ENCODE data around the gene NELL1. TPM values are rescaled to one million over a fixed set of nuclear protein-coding genes. Genes with fewer than 3 reads are reported as not detected.

NELL1 gene
- total and polyA plus RNA-seq, 2 donors from 2014 or later, result 0.31 to 14.8 TPM

Other genes with a start within 250 kb of the NELL1 start
- gene SLC6A5, start 70.0 kb upstream of the NELL1 start, total RNA-seq, result not detected
- not detected for gene SLC6A5, start 70.0 kb upstream of the NELL1 start, polyA plus RNA-seq (ENCODE audit: insufficient read depth, low read depth, low replicate concordance)

All from kidney (tissue), 2 donors.